ENCODE measurements around the gene FXYD6.

Gene FXYD6

GRCh38 chr11:117884994-117885393, 8.5 kb upstream of the FXYD6 start:
- peak; percentile 23 to 47 for DNase-seq

GRCh38 chr11:117883063-117883462, 6.6 kb upstream of the FXYD6 start:
- no peak for DNase-seq

GRCh38 chr11:117882311-117882905, 6.0 kb upstream of the FXYD6 start:
- DNase-seq: no peak

GRCh38 chr11:117881217-117881616, 4.8 kb upstream of the FXYD6 start:
- DNase-seq: no peak

- DNase-seq: no peak
Measured at GRCh38 chr11:117879516-117880480, 3.3 kb upstream of the FXYD6 start.

GRCh38 chr11:117878939-117879475, 2.5 kb upstream of the FXYD6 start:
- DNase-seq: no peak

- no peak for DNase-seq
Measured at GRCh38 chr11:117878314-117878938, 2.0 kb upstream of the FXYD6 start.

- no peak for DNase-seq
Measured at GRCh38 chr11:117877120-117877784, 794 bp upstream of the FXYD6 start.

- no peak for DNase-seq
Measured at GRCh38 chr11:117876059-117876340, 458 bp downstream of the FXYD6 start.

- peak in 1 of 2 experiments; percentile 32 for DNase-seq
Measured at GRCh38 chr11:117875382-117876058, 938 bp downstream of the FXYD6 start.

- DNase-seq: no peak
Measured at GRCh38 chr11:117874910-117875381, 1.5 kb downstream of the FXYD6 start.

GRCh38 chr11:117874253-117874909, 2.1 kb downstream of the FXYD6 start:
- no peak for DNase-seq

GRCh38 chr11:117873828-117874125, 2.7 kb downstream of the FXYD6 start:
- DNase-seq: no peak

- DNase-seq: no peak
Measured at GRCh38 chr11:117872975-117873827, 3.3 kb downstream of the FXYD6 start.

GRCh38 chr11:117872420-117872961, 4.0 kb downstream of the FXYD6 start:
- DNase-seq: no peak

- DNase-seq: no peak
Measured at GRCh38 chr11:117871784-117872183, 4.7 kb downstream of the FXYD6 start.

- DNase-seq: no peak
Measured at GRCh38 chr11:117871160-117871559, 5.3 kb downstream of the FXYD6 start.

- DNase-seq: no peak
Measured at GRCh38 chr11:117870103-117870952, 6.1 kb downstream of the FXYD6 start.

- no peak for DNase-seq
Measured at GRCh38 chr11:117869604-117870003, 6.9 kb downstream of the FXYD6 start.
